K562 (cell line): ENCODE measurements around the gene EPB41L4A.

Experiments used
- ZNF830 ChIP-seq: fragments of 250-450 bp; sonication (Bioruptor Pico); IDR thresholded peaks from 2 replicates; pipeline ENCODE4 v1.5.0; 2021; ENCODE audit warnings: mild to moderate bottlenecking
- TF ChIP-seq, protein P1 (sequence below): sonication (generic); formaldehyde crosslinking; IDR thresholded peaks from 2 replicates; pipeline ENCODE4 v1.8.1; 2023; ENCODE audit warnings: mild to moderate bottlenecking, missing genetic modification reagents

- TF ChIP-seq ZNF830 (CRISPR knock-in tag), result no peak
- TF ChIP-seq, protein P1, sequence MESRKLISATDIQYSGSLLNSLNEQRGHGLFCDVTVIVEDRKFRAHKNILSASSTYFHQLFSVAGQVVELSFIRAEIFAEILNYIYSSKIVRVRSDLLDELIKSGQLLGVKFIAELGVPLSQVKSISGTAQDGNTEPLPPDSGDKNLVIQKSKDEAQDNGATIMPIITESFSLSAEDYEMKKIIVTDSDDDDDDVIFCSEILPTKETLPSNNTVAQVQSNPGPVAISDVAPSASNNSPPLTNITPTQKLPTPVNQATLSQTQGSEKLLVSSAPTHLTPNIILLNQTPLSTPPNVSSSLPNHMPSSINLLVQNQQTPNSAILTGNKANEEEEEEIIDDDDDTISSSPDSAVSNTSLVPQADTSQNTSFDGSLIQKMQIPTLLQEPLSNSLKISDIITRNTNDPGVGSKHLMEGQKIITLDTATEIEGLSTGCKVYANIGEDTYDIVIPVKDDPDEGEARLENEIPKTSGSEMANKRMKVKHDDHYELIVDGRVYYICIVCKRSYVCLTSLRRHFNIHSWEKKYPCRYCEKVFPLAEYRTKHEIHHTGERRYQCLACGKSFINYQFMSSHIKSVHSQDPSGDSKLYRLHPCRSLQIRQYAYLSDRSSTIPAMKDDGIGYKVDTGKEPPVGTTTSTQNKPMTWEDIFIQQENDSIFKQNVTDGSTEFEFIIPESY, result no peak
Measured at GRCh38 chr5:112419986-112420864, 1.1 kb upstream of the EPB41L4A start.
